GM12891 (cell line): ENCODE measurements around the gene NELFA.
"Not testable (repeated sequence)": the region's sequence is repeated elsewhere in the genome, so short reads cannot be mapped to it uniquely, and the experiment has no call there.

Experiments
- POLR2AphosphoS5 ChIP-seq: IDR thresholded peaks from 2 replicates; pipeline ENCODE4 v1.6.1; 2011; ENCODE audit warnings: low read depth, low read length, control low read depth
- TAF1 ChIP-seq: IDR thresholded peaks from 2 replicates; pipeline ENCODE4 v1.6.1; 2011; ENCODE audit warnings: low read depth, low read length, control low read depth

GRCh38 chr4:1999308-1999707, 9.5 kb downstream of the NELFA start:
- not testable (repeated sequence) for TF ChIP-seq TAF1, POLR2AphosphoS5
